ENCODE results near the gene PTPRN2. TPM values are rescaled to one million over a fixed set of nuclear protein-coding genes. Genes with fewer than 3 reads are reported as not detected.

PTPRN2 gene
- total and polyA plus RNA-seq, 2 of the 13 experiments (the other 11 are each of a cell fraction or from before 2014, with no cell fraction given), result 2.5 to 24.2 TPM

DNA sequence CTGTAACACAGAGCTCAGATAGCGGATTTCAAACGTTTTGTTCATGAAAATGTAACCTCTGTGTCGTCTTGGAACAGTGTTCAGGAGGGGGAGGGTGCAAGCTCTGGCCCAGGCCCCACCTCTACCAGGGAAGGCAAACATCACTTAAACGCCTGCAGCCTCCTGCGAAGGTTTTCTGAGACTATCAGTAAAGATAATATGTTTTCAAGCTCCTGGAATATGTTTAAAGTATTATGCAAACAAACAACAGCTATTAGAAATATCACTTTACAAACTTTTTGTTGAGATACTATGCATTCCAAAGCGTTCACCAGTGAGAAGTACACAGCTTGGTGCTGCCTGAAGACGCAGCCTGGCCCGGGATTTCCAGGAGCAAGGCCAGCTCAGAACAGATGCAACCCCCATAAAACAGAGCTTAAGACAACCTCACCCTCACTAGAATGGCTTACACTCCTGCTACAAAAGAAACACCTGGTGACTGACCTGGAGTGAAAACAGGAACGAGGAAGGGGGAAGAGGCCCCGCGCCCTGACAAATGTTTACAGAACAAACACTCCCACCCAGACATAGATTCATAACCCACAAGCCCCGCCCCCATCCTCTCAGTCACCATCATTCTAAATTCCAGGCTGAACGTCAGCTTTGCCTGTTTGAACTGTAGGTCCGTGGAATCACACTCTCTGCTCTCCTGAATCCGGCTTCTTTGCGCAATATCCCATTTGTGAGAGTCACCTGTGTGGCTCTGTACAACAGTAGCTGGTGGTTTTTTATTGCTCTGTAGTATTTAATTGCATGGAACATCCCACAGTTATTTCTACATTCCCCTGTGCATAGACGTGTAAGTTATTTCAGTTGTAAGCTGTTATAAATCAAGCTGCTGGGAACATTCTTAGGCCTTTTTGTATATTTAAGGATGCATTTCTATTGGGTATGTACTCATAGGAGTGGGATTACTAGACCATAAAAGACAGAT is 155.0 kb downstream of the PTPRN2 start (continued):
- TF ChIP-seq HNF4G (IDR thresholded peaks at IDR 0.05; ENCODE audit: borderline replicate concordance, low read depth, low read length), result peak; percentile 58; the same call in 1 of the 2 replicates
- no peak for TF ChIP-seq HNF4G (CRISPR knock-in tag; IDR thresholded peaks at IDR 0.05; ENCODE audit: borderline replicate concordance, low read depth)
- peak; percentile 46; the same call in 1 of the 2 replicates for TF ChIP-seq ZNF710 (CRISPR knock-in tag; IDR thresholded peaks at IDR 0.05; ENCODE audit: borderline replicate concordance)
- TF ChIP-seq, protein P1, sequence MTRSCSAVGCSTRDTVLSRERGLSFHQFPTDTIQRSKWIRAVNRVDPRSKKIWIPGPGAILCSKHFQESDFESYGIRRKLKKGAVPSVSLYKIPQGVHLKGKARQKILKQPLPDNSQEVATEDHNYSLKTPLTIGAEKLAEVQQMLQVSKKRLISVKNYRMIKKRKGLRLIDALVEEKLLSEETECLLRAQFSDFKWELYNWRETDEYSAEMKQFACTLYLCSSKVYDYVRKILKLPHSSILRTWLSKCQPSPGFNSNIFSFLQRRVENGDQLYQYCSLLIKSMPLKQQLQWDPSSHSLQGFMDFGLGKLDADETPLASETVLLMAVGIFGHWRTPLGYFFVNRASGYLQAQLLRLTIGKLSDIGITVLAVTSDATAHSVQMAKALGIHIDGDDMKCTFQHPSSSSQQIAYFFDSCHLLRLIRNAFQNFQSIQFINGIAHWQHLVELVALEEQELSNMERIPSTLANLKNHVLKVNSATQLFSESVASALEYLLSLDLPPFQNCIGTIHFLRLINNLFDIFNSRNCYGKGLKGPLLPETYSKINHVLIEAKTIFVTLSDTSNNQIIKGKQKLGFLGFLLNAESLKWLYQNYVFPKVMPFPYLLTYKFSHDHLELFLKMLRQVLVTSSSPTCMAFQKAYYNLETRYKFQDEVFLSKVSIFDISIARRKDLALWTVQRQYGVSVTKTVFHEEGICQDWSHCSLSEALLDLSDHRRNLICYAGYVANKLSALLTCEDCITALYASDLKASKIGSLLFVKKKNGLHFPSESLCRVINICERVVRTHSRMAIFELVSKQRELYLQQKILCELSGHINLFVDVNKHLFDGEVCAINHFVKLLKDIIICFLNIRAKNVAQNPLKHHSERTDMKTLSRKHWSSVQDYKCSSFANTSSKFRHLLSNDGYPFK (CRISPR knock-in tag; IDR thresholded peaks at IDR 0.05; ENCODE audit: borderline replicate concordance), result 0 out of 2 replicates have a peak, but pooled peaks have one; percentile 42
- TF ChIP-seq NCOR1 (IDR thresholded peaks at IDR 0.05; ENCODE audit: borderline replicate concordance, low read length), result peak; percentile 75; the same call in 1 of the 2 replicates
- peak; percentile 53; the same call in 1 of the 2 replicates for TF ChIP-seq CREB1 (IDR thresholded peaks at IDR 0.05)
- peak; percentile 73; the same call in 1 of the 2 replicates for TF ChIP-seq CREB1 (CRISPR knock-in tag; IDR thresholded peaks at IDR 0.05)
- TF ChIP-seq, protein P2, sequence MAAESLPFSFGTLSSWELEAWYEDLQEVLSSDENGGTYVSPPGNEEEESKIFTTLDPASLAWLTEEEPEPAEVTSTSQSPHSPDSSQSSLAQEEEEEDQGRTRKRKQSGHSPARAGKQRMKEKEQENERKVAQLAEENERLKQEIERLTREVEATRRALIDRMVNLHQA (CRISPR knock-in tag; IDR thresholded peaks at IDR 0.05), result no peak
- TF ChIP-seq ETV5 (CRISPR knock-in tag; IDR thresholded peaks at IDR 0.05; ENCODE audit: borderline replicate concordance), result peak; percentile 73
- TF ChIP-seq HOXA7 (CRISPR knock-in tag; IDR thresholded peaks at IDR 0.05), result no peak
- no peak for TF ChIP-seq ZNF816 (CRISPR knock-in tag; IDR thresholded peaks at IDR 0.05; ENCODE audit: borderline replicate concordance)
- peak; percentile 87 for TF ChIP-seq PHF21A (CRISPR knock-in tag; IDR thresholded peaks at IDR 0.05)
- TF ChIP-seq SP5 (CRISPR knock-in tag; IDR thresholded peaks at IDR 0.05; ENCODE audit: borderline replicate concordance, low read depth), result peak; percentile 89
- TF ChIP-seq CREM (IDR thresholded peaks at IDR 0.05), result peak; percentile 46; the same call in 1 of the 2 replicates
- TF ChIP-seq CREM (CRISPR knock-in tag; IDR thresholded peaks at IDR 0.05), result no peak
- TF ChIP-seq NR2F6 (IDR thresholded peaks at IDR 0.05), result peak; percentile 9; the same call in 1 of the 2 replicates
- TF ChIP-seq NR2F6 (CRISPR knock-in tag; IDR thresholded peaks at IDR 0.05), result peak; percentile 59
- peak; percentile 24; the same call in 1 of the 2 replicates for TF ChIP-seq ZNF263 (CRISPR knock-in tag; IDR thresholded peaks at IDR 0.05)
- TF ChIP-seq ONECUT2 (CRISPR knock-in tag; IDR thresholded peaks at IDR 0.05), result no peak
- 0 out of 2 replicates have a peak, but pooled peaks have one; percentile 22 for TF ChIP-seq ZNF503 (CRISPR knock-in tag; IDR thresholded peaks at IDR 0.05)
- TF ChIP-seq SOX13 (IDR thresholded peaks at IDR 0.05), result no peak
- peak in 1 of 2 experiments; percentile 35; a peak in 1 of 4 replicates for TF ChIP-seq SOX13 (CRISPR knock-in tag; conservative IDR thresholded peaks at IDR 0.05 in 1 of 2, IDR thresholded peaks at IDR 0.05 in 1 of 2)
- 0 out of 2 replicates have a peak, but pooled peaks have one; percentile 25 for TF ChIP-seq ISL2 (CRISPR knock-in tag; IDR thresholded peaks at IDR 0.05)
